ENCODE measurements around the gene A3GALT2. TPM values are rescaled to one million over a fixed set of nuclear protein-coding genes. Genes with fewer than 3 reads are reported as not detected.

Gene A3GALT2
- polyA plus RNA-seq, 1 of the 3 experiments (the other 2 are of a cell fraction) = 0.07 TPM

DNA sequence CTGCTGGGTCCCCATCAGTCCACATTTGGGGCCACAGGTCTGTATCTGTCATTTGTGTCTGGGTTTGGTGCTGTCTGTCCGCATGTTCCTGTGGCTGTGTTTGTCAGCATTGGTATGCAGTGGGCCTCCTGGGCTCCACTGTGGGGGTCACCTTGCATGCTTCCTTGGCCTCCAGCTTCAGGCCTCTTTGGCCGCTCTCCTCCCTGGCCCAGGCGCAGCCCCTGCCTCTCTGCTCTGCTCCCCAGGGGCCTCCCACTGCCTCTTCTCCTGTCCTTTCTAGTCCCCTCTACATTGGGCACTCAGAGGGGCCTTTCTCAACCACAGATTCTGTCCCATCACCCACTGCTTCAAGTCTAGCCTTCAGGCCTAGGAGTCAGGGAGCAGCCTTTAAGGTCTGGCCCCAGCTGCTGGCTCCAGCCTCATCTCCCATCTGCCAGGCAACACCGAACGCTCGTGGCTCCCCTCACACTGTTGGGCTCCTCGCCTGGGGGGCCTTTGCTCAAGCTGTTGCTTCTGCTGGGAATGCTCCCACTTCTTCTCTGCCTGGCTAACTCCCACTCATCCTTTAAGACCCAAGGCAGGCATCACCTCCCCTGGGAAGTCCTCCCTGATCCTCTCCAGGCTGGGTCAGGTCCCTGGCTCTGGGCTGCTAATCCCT lies 50.0 kb downstream of the A3GALT2 start:
- no peak overlapping the region for H3K9ac ChIP-seq
- H4K20me1 ChIP-seq (ENCODE audit: insufficient read depth) = peaks cover 89% of the 10 kb centered on the region
- no peaks in the 10 kb centered on the region for H3K27me3 ChIP-seq (ENCODE audit: insufficient read depth)
- WGBS (ENCODE audit: low lambda C conversion rate) = 97% methylated on average over 7 of the region's 7 CpGs
- no peaks in the 10 kb centered on the region; a peak in 1 of 4 replicates for H3K4me1 ChIP-seq (ENCODE audit: control insufficient read depth in 1 of 2, insufficient read depth in 2 of 2, low read depth in 1 of 2, low read length in 1 of 2)
- H2AFZ ChIP-seq (ENCODE audit: low read depth) = no peak overlapping the region
- no peak for DNase-seq
- no peaks in the 10 kb centered on the region for H3K9me2 ChIP-seq
- H3K36me3 ChIP-seq (replicated peaks in 1 of 2; ENCODE audit: control insufficient read depth in 1 of 2, insufficient read depth in 2 of 2, low read length in 1 of 2) = peaks cover 9 to 15% of the 10 kb centered on the region in 2 experiments
- CTCF ChIA-PET = interaction anchor here (1.1 to 2.1 kb wide), 2 partner anchors 25 to 144 kb away, joined by 3 to 8 read pairs; no protein-coding TSS in a partner anchor
- H3K4me2 ChIP-seq = no peak overlapping the region
- H3K4me3 ChIP-seq (ENCODE audit: low read depth in 2 of 2, low read length in 1 of 2) = no peak overlapping the region
- POLR2A ChIA-PET = no interaction called here
- no peak overlapping the region for H3K27ac ChIP-seq (ENCODE audit: low read depth in 2 of 2, low read length in 1 of 2)
- H3K9me3 ChIP-seq = no peaks in the 10 kb centered on the region
- H3F3A ChIP-seq (replicated peaks; ENCODE audit: insufficient read depth) = no peaks in the 10 kb centered on the region
- TF ChIP-seq, protein P1, sequence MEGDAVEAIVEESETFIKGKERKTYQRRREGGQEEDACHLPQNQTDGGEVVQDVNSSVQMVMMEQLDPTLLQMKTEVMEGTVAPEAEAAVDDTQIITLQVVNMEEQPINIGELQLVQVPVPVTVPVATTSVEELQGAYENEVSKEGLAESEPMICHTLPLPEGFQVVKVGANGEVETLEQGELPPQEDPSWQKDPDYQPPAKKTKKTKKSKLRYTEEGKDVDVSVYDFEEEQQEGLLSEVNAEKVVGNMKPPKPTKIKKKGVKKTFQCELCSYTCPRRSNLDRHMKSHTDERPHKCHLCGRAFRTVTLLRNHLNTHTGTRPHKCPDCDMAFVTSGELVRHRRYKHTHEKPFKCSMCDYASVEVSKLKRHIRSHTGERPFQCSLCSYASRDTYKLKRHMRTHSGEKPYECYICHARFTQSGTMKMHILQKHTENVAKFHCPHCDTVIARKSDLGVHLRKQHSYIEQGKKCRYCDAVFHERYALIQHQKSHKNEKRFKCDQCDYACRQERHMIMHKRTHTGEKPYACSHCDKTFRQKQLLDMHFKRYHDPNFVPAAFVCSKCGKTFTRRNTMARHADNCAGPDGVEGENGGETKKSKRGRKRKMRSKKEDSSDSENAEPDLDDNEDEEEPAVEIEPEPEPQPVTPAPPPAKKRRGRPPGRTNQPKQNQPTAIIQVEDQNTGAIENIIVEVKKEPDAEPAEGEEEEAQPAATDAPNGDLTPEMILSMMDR (IDR thresholded peaks at IDR 0.05) = no peak
- no peak for TF ChIP-seq NFIC (IDR thresholded peaks at IDR 0.05; ENCODE audit: borderline replicate concordance)
- TF ChIP-seq, protein P2, sequence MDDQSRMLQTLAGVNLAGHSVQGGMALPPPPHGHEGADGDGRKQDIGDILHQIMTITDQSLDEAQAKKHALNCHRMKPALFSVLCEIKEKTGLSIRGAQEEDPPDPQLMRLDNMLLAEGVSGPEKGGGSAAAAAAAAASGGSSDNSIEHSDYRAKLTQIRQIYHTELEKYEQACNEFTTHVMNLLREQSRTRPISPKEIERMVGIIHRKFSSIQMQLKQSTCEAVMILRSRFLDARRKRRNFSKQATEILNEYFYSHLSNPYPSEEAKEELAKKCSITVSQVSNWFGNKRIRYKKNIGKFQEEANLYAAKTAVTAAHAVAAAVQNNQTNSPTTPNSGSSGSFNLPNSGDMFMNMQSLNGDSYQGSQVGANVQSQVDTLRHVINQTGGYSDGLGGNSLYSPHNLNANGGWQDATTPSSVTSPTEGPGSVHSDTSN (IDR thresholded peaks at IDR 0.05) = no peak
- no peak for TF ChIP-seq FOXM1 (IDR thresholded peaks at IDR 0.05; ENCODE audit: low read depth)
- TF ChIP-seq SMC3 (IDR thresholded peaks at IDR 0.05; ENCODE audit: low read depth, low read length) = no peak
- peaks cover 76% of the 10 kb centered on the region; the same call in 1 of the 2 replicates for H3K79me2 ChIP-seq (ENCODE audit: insufficient read depth)

DNA sequence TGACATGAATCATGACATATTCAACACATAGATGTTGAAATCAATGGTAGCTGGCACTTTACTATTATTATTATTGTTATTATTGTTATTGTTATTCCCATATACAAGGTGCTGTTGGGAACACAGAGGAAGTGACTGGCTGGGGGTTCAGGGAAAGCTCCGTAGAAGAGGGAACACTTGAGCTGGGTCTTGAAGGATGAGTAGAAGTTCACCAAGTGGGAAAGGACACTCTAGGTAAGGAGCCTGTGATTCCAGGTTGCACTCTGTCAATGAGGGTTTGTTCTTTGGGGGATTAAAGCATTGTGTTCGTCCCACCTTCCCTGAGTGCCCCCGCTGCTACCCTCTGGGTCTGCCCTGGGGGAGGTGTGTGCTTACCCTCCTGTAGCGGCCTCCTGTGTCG lies 50.5 kb downstream of the A3GALT2 start:
- H3K9me2 ChIP-seq = no peaks in the 10 kb centered on the region
- H3K27me3 ChIP-seq (ENCODE audit: insufficient read depth) = no peaks in the 10 kb centered on the region
- peaks cover 9 to 15% of the 10 kb centered on the region in 2 experiments for H3K36me3 ChIP-seq (replicated peaks in 1 of 2; ENCODE audit: control insufficient read depth in 1 of 2, insufficient read depth in 2 of 2, low read length in 1 of 2)
- no peak for DNase-seq
- no peak overlapping the region for H3K9ac ChIP-seq
- TF ChIP-seq MEF2A (IDR thresholded peaks at IDR 0.05; ENCODE audit: borderline replicate concordance, low read depth) (no peak), NRF1 (IDR thresholded peaks at IDR 0.05; ENCODE audit: low read depth, low read length) (no peak)
- ChIA-PET CTCF (interaction anchor here (1.1 to 2.1 kb wide), 3 partner anchors 25 to 143 kb away, joined by 3 to 8 read pairs (median 3); no protein-coding TSS in a partner anchor), POLR2A (no interaction called here)
- H3K79me2 ChIP-seq (ENCODE audit: insufficient read depth) = peaks cover 81% of the 10 kb centered on the region; the same call in 1 of the 2 replicates
- no peak overlapping the region for H2AFZ ChIP-seq (ENCODE audit: low read depth)
- H3F3A ChIP-seq (replicated peaks; ENCODE audit: insufficient read depth) = no peaks in the 10 kb centered on the region
- H3K4me2 ChIP-seq = no peak overlapping the region
- H3K27ac ChIP-seq (ENCODE audit: low read depth in 2 of 2, low read length in 1 of 2) = no peak overlapping the region
- no peak overlapping the region for H3K4me3 ChIP-seq (ENCODE audit: low read depth in 2 of 2, low read length in 1 of 2)
- no peaks in the 10 kb centered on the region for H3K9me3 ChIP-seq
- no peaks in the 10 kb centered on the region; a peak in 1 of 4 replicates for H3K4me1 ChIP-seq (ENCODE audit: control insufficient read depth in 1 of 2, insufficient read depth in 2 of 2, low read depth in 1 of 2, low read length in 1 of 2)
- peaks cover 94% of the 10 kb centered on the region for H4K20me1 ChIP-seq (ENCODE audit: insufficient read depth)
- WGBS (ENCODE audit: low lambda C conversion rate) = 97% methylated on average over 3 of the region's 5 CpGs

DNA sequence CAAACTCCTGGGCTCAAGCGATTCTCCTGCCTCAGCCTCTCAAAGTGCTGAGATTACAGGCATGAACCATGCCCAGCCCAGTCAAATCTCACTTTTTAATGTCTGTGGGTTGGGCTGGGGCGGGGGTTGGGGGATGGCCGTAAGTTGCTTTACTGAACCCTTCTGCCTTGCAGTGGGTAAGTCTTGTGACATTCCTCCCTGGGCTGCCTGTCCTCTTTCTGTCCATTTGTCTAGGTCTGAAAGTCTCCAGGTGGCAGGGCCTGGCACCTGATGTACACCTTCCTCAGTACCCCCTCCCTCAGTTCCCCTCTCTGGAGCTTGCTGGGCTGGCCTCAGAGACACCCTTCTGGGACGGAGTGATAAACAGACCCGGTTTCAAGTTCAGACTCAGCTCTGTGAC lies 51.3 kb downstream of the A3GALT2 start:
- Histone ChIP-seq H3K27me3 (ENCODE audit: insufficient read depth) (no peaks in the 10 kb centered on the region), H3K4me3 (ENCODE audit: low read depth in 2 of 2, low read length in 1 of 2) (no peak overlapping the region), H2AFZ (ENCODE audit: low read depth) (no peak overlapping the region), H3K36me3 (replicated peaks in 1 of 2; ENCODE audit: control insufficient read depth in 1 of 2, insufficient read depth in 2 of 2, low read length in 1 of 2) (peaks cover 9 to 15% of the 10 kb centered on the region in 2 experiments), H3K9ac (no peak overlapping the region), H3K4me2 (no peak overlapping the region), H3K79me2 (ENCODE audit: insufficient read depth) (peaks cover 84% of the 10 kb centered on the region), H3K9me3 (no peaks in the 10 kb centered on the region), H3K9me2 (no peaks in the 10 kb centered on the region), H3F3A (replicated peaks; ENCODE audit: insufficient read depth) (no peaks in the 10 kb centered on the region), H3K27ac (ENCODE audit: low read depth in 2 of 2, low read length in 1 of 2) (no peak overlapping the region), H4K20me1 (ENCODE audit: insufficient read depth) (peaks cover 94% of the 10 kb centered on the region), H3K4me1 (ENCODE audit: control insufficient read depth in 1 of 2, insufficient read depth in 2 of 2, low read depth in 1 of 2, low read length in 1 of 2) (no peaks in the 10 kb centered on the region; a peak in 1 of 4 replicates)
- ChIA-PET POLR2A (no interaction called here), CTCF (interaction anchor here (1.1 to 2.1 kb wide), 4 partner anchors 26 to 142 kb away, joined by 3 to 8 read pairs (median 3); no protein-coding TSS in a partner anchor)
- no peak for DNase-seq
- 75% methylated on average over 5 of the region's 5 CpGs for WGBS (ENCODE audit: low lambda C conversion rate)
- TF ChIP-seq, protein P3, sequence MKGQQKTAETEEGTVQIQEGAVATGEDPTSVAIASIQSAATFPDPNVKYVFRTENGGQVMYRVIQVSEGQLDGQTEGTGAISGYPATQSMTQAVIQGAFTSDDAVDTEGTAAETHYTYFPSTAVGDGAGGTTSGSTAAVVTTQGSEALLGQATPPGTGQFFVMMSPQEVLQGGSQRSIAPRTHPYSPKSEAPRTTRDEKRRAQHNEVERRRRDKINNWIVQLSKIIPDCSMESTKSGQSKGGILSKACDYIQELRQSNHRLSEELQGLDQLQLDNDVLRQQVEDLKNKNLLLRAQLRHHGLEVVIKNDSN (IDR thresholded peaks at IDR 0.05; ENCODE audit: borderline replicate concordance, low read depth) = no peak
- TF ChIP-seq GATA2 (CRISPR knock-in tag; IDR thresholded peaks at IDR 0.05) (no peak), MXI1 (IDR thresholded peaks at IDR 0.05; ENCODE audit: low read depth, low read length) (no peak), EP300 (IDR thresholded peaks at IDR 0.05; ENCODE audit: borderline replicate concordance in 1 of 2, low read depth in 1 of 2, low read length in 1 of 2) (no peak), TEAD4 (IDR thresholded peaks at IDR 0.05; ENCODE audit: borderline replicate concordance, insufficient read depth) (no peak), SIN3A (IDR thresholded peaks at IDR 0.05; ENCODE audit: borderline replicate concordance, low read depth, low read length) (no peak), NRF1 (IDR thresholded peaks at IDR 0.05; ENCODE audit: low read depth, low read length) (no peak), GABPA (IDR thresholded peaks at IDR 0.05; ENCODE audit: low read depth) (no peak), TCF12 (IDR thresholded peaks at IDR 0.05) (no peak), SMC3 (IDR thresholded peaks at IDR 0.05; ENCODE audit: low read depth, low read length) (no peak)
- TF ChIP-seq, protein P1 (IDR thresholded peaks at IDR 0.05) = no peak

Data from SK-N-SH (cell line).